OCI-LY7 (cell line): ENCODE data around the gene ANO1.

Source experiments
- EZH2phosphoT487 ChIP-seq: fragments of 200-600 bp; sonication (generic); IDR thresholded peaks from 2 replicates; pipeline ENCODE4 v1.6.1; 2018; ENCODE audit warnings: low read depth, borderline replicate concordance, mild to moderate bottlenecking, mixed run types, antibody characterized with exemption, low read length, moderate library complexity, mixed read lengths
- TF ChIP-seq, protein P1 (sequence below): fragments of 200-600 bp; sonication (generic); conservative IDR thresholded peaks from 2 replicates; pipeline ENCODE4 v1.5.1; 2014; ENCODE audit warnings: mild to moderate bottlenecking, antibody characterized with exemption, low read length, moderate library complexity, mixed read lengths

DNA sequence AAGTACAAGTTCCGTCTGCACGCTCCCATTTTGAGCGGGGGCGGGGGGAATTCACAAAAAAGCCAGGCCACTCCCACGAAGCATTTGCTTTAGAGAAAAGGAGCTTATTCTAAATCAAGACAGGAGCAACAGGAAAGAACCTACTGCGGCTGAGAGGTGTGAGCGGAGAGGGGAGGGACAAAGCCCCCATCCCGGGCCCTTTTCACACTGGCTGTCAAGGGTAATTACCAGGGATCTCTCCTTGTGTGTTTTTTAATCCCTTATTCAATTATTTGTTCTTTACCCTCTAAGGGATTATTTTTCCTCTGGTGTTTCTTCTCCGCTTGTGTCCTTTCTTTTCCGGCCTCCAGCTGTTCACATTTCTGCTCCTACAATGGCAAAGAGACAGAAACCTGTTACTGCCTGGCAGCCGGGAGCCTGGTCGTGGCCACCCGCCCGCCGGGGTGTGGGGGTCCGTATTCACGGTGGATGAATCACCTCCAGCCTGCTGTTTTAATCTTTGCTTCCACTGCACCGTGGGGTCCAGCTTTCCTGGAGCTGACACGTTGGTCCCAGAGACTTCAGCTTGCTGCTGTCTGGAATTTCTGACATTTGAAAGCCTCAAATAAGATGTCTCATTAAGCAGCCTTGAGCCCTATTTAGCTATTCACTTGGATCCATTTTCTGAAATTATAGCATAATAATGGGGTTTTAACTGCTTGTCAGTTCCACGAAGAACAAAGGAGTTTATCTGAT, 63.5 kb downstream of the ANO1 start:
- TF ChIP-seq, protein P1, sequence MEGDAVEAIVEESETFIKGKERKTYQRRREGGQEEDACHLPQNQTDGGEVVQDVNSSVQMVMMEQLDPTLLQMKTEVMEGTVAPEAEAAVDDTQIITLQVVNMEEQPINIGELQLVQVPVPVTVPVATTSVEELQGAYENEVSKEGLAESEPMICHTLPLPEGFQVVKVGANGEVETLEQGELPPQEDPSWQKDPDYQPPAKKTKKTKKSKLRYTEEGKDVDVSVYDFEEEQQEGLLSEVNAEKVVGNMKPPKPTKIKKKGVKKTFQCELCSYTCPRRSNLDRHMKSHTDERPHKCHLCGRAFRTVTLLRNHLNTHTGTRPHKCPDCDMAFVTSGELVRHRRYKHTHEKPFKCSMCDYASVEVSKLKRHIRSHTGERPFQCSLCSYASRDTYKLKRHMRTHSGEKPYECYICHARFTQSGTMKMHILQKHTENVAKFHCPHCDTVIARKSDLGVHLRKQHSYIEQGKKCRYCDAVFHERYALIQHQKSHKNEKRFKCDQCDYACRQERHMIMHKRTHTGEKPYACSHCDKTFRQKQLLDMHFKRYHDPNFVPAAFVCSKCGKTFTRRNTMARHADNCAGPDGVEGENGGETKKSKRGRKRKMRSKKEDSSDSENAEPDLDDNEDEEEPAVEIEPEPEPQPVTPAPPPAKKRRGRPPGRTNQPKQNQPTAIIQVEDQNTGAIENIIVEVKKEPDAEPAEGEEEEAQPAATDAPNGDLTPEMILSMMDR: no peak
- TF ChIP-seq EZH2phosphoT487: no peak
